ENCODE data around the gene PCDH12.
"Not testable (repeated sequence)": the region's sequence is repeated elsewhere in the genome, so short reads cannot be mapped to it uniquely, and the experiment has no call there.

The PCDH12 gene

GRCh38 chr5:141935538-141935937, 22.5 kb downstream of the PCDH12 start:
- DNase-seq: no peak

- DNase-seq: no peak
These were observed 23.7 kb downstream of the PCDH12 start for GRCh38 chr5:141934099-141934844.

GRCh38 chr5:141933151-141933550, 24.9 kb downstream of the PCDH12 start:
- DNase-seq: no peak

GRCh38 chr5:141931694-141932093, 26.3 kb downstream of the PCDH12 start:
- DNase-seq: no peak

GRCh38 chr5:141929398-141930058, 28.5 kb downstream of the PCDH12 start:
- DNase-seq: no peak

- no peak for DNase-seq
These were observed 30.0 kb downstream of the PCDH12 start for GRCh38 chr5:141928051-141928450.

GRCh38 chr5:141926434-141926833, 31.6 kb downstream of the PCDH12 start:
- no peak for DNase-seq

- DNase-seq: peak; percentile 95
These were observed 34.3 kb downstream of the PCDH12 start, which contains the start of gene DELE1 for GRCh38 chr5:141923448-141924313. TSS of gene DELE1 (plus strand) at chr5:141923871. CDS start at chr5:141923942, 71 bp downstream.

- DNase-seq: not testable (repeated sequence)
These were observed 35.1 kb downstream of the PCDH12 start for GRCh38 chr5:141922827-141923447.

GRCh38 chr5:141920771-141921170, 37.2 kb downstream of the PCDH12 start:
- DNase-seq: no peak

- peak; percentile 71 for DNase-seq
These were observed 38.5 kb downstream of the PCDH12 start for GRCh38 chr5:141919218-141920119.

GRCh38 chr5:141917760-141918159, 40.2 kb downstream of the PCDH12 start:
- no peak for DNase-seq

- no peak for DNase-seq
These were observed 41.5 kb downstream of the PCDH12 start for GRCh38 chr5:141916522-141916921.

- DNase-seq: no peak
These were observed 42.1 kb downstream of the PCDH12 start for GRCh38 chr5:141915881-141916336.

GRCh38 chr5:141914797-141915196, 43.2 kb downstream of the PCDH12 start:
- DNase-seq: no peak

- peak; percentile 39 for DNase-seq
These were observed 43.7 kb downstream of the PCDH12 start for GRCh38 chr5:141914199-141914743.

- DNase-seq: no peak
These were observed 44.3 kb downstream of the PCDH12 start for GRCh38 chr5:141913560-141914198.

GRCh38 chr5:141910271-141910673, 47.7 kb downstream of the PCDH12 start:
- no peak for DNase-seq

- no peak for DNase-seq
These were observed 48.8 kb downstream of the PCDH12 start for GRCh38 chr5:141909212-141909611.

GRCh38 chr5:141908796-141909195, 49.2 kb downstream of the PCDH12 start:
- no peak for DNase-seq

GRCh38 chr5:141906972-141907371, 51.0 kb downstream of the PCDH12 start:
- DNase-seq: no peak
